ENCODE measurements around the gene DNHD1.

DNHD1 gene, protein sequence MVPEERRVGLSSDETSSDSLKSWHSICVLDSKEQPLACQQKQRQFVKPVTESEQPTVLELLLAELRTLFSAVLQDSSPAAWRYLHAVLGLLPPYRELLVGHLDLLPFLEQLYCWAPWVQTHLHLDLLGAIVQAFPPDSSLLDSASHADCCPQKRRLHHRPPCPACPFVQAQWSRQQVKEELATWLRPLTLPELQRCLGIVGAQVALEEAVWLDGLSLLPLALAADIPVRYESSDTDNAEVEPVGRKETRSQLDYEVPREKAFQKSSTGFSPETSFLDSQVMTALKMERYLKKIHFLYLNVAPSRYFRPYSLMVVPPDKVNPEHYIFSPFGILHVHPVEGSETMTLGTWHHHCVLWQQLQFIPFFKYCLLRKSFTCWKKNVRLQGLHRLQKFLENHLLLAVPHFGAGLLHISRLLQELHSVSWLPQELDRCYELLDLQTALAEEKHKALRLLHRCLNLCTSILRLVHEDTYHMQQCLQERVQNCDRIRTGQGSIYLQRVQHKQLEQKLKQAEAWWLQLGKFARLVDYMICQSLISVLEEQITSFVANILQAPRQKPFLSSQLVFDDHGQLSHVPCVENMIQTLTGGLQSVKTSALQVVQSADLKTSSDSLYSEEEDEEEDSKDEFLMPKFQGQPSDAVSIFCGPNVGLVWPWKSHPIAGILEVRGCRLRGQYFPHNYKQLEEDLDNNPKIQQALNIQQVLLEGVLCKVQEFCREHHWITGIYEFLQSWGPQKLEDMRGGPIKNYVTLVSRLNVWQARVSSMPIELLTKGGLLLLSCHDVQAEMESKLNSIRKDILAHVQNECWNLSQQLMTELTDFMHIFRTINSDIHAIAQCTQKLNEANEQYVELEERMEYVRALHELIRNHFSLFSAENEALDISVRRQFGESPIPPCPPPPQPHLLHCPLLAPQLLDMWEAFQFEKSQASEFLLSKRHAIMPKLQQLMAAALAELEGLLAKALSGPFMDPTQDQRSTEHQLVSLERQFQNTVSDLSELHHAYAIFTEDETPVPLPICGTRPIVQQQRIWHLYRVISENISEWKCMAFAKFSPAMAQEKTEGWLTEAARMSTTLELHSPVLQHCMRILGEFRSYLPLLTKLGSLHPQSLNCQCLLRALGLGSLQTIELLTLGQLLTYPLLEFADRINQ (N-terminal part only)

DNA sequence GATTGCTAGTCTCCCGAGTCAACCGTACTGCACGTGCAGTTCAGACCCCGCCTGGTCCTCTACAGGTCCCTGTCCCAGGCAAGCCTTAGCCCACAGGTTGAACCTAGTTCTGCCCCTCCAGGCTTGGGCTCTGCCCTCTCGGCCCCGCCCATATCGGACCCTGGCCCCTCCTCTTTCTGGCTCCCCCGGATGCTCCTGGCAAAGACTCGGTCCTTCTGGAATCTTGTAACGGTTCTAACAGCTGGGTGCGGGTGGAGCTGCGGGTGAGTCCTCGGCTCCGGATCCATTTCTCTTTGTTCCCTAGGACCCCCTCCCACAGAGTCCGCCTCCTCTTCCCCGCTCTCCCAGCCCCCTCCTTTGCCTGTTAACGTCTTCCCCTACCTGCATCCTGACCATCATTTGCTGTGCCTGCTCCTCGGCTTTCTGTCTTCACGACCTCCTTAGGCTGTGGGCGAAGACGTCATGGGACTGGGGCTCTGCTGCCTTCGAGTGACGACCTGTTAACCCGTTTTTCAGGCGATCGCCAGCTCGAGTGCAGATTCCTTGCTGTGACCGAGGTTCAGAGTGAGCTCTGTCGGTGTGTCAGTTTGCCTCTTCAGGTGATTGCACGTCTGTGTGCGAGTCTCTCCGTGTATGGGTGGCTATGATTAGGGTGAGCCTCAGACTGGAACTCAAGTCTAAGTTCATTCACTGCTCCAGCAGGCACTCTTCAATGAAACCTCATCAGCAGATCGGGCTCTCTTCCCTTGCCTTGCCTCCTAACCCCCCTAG lies at the start of gene DNHD1:
DNHD1 (plus strand) TSS at position 212 of the 771 bp plus-strand sequence. CDS start 936 bp downstream, outside the sequence.
- DNase-seq (ENCODE audit: low read depth in 2 of 2) = no peak

DNA sequence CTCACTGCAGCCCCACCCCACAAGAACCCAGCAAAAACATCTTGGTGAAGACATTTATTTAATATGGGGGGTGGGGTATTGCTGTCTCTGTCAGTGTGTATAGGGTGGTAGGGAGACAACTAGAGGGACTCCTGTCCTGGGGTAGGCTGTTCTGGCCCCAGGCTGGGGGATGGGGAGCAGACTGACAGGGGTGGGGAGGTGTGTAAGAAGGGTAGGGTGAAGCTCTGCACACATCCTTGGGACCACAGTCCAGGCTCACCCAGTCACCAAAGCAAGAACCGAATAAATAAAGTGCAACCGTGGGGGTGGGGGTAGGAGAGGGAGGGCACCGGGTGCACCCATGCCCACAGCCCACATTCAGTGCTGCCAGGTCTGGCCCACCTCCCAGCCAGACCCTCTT lies 48.5 kb upstream of the DNHD1 start:
- DNase-seq (ENCODE audit: low read depth in 2 of 2) = no peak

DNA sequence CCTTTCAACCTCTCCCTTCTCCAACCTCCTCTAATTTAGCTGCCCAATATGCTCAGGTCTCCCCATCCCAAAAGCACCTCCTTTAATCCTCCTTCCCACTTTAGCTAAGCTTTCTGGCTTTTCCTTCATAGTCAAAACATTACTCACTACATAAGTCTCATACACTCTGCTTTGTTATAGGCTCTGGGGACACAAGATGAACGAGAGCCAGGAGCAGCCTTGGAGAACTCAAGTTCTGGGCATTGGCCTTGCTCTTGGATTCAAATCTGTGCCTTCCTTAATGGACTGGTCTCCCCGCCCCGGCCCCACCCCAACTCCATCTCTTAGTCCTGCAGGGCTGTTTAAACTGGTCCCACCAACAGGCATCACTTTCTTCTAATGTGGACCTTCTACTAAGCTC lies 44.9 kb upstream of the DNHD1 start:
- DNase-seq (ENCODE audit: low read depth in 2 of 2) = no peak

DNA sequence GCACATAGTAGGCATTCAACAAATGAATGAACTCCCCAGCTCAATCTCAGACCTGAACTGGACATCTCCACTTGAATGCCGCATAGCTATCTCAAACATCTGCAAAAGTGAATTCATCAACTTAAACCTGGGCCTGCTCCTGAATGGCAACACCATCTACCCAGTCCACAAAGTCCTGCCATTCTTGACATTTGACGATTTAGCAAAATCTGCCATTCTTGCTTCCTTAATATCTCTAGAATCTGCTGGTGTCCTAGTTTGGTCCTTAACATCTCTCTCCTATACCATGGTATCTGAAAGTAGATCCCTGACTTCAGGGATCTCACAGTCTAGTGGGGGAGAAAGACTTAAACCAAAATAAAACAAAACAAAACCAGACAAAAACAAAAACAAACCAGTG lies 43.9 kb upstream of the DNHD1 start:
- no peak for DNase-seq (ENCODE audit: low read depth in 2 of 2)

DNA sequence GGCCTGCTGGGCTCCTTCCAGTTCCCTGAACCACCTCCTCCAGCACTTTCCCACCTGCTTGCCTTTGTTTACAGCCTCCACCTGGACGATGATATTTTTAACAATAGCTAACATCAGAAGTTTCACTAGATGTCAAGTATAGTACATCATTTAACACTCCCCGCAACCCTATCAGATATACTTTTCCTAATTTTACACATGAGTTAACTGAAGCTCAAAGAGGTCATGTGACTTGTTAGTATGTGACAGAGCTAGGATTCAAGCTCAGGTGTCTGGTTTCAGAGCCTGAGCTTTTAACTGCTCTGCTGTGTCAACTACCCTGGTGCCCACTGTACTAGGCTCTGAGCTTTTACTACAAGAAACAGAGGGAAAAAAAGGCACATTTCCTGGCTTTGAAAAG lies 42.0 kb upstream of the DNHD1 start:
- DNase-seq (ENCODE audit: low read depth in 2 of 2) = no peak

DNA sequence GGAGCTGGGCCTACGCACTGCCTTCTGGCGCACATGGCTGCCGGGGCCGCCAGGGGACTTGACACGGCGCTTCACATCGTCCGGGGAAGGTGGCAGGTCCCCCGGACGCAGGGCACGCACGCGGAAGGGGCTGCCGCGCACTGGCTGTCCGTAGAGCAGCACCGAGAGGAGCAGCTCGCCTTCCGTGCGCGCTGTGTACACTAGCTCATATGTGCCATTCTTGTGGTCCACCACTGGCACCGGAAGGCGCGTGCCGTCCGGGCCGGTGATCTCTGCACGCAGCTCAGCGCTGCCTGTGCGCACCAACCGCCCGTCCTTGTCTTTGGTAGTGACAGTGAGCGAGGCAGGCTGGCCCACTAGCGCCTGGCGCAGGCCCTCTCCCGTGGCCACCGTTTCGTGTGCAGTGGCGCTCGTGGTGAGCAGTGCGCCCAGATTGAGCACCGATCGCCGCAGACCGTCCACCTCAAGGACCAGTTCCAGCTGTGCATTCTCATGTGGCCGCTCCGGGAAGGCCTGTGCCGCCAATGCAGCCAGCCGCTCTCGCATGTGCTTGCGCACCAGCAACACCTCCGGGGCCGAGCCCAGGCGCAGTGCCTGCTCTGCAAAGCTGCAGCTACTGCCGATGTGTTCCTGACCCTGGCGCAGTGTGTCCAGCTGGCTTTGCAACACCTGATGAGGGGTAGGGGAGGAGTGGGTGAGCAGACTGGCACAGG lies 40.6 kb upstream of the DNHD1 start:
- no peak for DNase-seq (ENCODE audit: low read depth in 2 of 2)

DNA sequence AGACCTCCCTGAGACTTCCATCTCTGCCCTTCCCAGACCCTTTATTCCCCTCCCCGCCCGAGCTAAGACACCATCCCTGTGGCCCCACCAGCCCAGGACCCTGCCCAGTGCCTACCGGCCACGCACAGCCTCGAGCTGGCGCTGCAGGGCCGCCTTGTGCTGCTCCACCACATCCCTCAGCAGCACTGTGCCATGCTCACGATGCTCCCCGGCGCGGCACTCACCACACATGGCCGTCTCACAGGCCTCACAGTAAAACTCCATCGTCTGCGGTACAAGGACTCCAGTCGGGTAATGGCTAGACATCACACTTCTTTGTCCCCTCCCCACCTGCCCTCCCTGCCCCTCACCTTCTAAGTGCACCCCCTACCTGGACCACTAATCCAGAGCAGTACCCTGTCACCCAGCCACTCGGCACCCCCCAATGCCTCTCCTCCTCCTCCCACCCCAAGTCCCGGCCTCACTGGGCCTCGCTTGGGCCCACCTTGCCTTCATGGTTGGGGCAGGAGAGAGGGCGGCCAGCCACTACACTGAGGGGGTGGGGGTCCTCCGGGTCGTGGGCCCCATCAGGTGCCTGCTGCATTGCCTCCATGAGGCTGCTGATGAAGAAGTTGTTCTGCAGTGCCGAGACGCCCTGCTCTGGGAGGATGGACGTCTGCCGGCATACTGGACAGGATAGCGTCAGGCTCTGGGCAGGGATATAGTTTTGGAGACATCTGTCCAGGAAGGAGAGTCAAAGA lies 39.3 kb upstream of the DNHD1 start:
- DNase-seq (ENCODE audit: low read depth in 2 of 2) = no peak

DNA sequence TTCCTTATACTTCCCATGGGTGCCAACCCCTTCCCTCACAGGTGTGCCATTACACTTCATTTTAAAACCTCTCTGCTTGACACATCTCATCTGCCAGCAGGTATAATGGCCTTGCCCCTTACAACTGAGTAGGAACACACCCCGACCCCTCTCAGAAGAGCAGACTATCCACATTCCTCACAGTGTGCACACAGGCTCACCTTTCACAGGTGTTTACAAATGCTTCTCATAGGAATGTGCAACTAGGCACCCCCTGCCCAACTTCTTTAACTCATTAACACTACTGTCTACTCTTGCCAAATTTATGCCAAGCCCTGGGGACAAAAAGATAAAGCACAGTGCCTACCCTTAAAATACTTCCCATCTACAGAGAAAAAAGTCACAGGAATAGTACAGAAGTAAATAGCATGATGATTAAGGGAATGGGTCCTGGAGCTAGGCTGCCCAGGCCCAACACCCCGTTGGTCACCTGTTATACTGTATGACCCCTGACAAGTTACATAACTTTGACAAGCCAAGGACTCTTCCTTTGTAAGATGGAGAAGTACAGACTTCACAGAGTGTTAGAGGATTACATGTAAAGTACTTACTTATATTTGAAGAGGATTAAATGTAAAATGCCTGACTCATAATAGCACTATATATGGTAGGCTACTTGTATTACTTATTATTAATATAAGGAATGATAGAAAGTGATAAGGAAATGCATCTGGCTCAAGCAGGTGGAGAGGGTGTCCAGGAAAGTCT lies 38.6 kb upstream of the DNHD1 start:
- DNase-seq (ENCODE audit: low read depth in 2 of 2) = no peak

DNA sequence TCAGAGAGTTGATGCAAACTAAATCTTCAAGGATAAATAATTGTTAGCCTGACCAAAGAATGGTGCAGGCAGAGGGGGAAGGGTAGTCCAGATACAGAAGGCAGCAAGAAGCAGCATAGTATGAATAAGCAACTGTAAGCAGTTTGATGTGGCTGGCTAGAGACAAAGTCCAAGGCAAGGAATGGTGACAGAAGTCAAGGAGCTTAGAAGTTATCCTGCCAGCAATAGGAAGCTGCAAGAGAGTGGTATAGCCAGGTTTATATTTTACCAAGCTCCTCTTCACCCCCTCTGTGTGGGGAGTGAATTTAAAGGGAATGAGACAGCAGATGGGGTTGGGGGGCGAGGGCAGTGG lies 38.0 kb upstream of the DNHD1 start:
- no peak for DNase-seq (ENCODE audit: low read depth in 2 of 2)

DNA sequence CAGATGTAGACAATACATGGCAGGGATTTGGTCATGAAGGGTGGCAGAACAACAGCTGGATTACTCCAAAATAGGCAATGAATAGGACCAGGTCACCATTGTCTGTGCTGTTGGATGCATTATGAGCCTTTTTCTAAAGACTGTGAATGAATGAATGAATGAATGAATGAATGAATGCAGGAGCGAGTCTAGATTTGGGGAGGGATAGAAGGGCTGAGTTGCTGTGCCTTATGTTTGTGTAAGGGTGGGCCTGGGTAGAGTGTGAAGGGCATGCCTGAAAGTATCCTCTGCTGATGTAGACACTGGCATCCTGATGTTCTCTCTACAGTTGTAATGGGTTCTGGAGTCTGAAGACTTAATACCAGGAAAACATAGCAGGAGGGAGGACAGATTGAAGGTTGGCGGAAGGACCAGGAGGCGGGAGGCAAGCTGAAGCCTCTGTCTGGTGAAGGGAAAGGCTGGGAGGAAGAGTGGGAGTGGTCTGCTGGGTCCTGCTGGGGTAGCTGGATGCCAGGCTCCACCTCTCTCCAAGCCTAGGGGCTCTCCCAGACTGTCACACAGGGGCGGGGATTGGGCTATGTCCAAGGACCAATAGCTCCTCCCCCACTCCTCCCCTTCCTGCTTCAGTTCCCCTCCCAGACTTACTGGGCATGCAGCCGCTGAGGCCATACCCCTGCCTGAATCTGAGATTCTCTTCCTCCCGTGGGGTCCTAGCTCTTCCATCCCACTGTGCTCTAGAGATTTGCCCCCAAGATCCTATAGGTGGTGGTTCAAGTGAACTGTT lies 28.2 kb upstream of the DNHD1 start:
- peak; percentile 69 to 72 for DNase-seq (ENCODE audit: low read depth in 2 of 2)

DNA sequence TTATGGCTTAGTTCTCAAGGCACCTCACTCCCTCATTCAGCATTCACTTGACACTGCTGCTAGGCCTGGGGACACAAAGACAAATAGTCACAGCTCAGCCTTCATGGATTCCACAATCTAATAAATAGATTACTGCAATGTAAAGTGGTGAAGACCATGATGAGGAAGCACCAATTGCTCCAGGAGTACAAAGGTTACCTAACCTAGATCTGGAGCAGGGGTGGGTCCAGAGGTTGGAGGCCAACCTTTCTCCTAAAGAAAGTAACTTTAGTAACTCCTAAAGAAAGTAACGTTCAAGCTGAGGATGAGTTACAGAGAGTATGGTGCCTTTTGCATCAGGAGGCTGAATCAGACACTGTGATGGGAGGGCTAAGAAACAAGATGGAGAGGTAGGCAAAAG lies 27.5 kb upstream of the DNHD1 start:
- no peak for DNase-seq (ENCODE audit: low read depth in 2 of 2)

DNA sequence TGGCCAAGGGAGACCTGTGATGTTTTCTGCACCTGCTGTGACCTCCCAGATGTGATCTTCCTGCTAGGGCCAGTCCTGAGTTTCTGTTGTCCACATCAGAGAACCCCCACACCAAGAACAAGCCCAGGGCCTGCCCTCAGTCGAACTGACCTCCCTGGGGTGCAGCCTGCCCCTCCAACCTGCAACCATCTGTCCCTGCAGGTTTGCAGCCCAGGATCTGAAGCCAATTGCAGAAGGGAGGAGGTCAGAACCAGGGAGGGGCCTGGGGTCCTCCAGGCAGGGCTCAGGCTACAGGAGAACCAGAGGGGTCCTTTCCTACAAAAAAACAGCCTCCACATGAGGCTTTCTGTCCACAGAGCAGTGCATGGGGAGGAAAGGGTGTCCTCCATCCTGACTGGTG lies 24.1 kb upstream of the DNHD1 start:
- DNase-seq (ENCODE audit: low read depth in 2 of 2) = no peak

DNA sequence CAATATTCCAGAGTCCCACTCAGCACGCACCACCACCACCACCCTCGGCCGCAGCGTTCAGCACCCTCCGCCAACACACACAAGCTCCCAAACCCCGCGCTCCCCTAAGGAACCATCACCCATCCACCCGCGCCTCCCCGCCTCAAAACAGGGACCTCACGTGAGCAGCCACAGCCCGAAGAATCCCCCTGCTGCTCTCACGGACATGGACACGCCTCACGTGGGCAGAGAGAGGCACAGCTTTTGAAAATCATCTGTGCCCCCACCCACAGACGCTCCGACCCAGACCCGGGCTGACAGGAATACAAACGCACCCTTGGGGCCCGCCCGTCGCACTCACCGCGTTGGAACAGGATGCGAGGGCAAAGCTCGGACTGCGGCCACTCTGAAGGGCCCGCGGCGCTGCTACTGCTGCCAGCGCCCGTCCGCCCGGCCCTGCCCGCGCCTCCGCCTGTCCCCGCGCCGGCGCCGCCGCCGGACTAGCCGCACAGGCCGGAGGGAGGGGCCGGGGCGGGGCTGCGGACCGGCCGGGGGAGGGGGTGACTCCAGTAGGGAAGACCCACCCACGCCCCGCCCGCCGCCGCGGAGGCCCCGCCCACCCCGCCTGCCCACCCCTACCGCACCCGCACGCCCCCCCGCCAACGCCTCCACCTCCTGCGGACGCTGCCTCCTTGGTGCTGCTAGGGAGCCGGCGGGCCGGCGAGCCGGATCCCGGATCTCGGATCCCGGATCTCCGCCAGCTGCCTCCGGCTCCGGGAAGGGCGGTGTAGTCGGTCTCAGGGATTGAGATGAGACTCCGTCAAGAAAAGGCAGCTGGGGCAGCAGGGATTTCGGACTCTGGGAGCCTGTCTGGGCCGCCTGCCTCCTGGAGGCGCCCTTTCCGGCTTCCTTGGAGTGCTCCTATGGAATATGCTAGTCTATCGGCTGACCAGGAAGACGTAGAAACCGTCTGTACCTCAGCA lies 23.3 kb upstream of the DNHD1 start, which contains the start of gene TRIM3:
TRIM3 (minus strand) TSS at position 491 of the 962 bp plus-strand sequence. CDS start 8,246 bp downstream, outside the sequence.
- peak; percentile 73 to 74 for DNase-seq (ENCODE audit: low read depth in 2 of 2)

DNA sequence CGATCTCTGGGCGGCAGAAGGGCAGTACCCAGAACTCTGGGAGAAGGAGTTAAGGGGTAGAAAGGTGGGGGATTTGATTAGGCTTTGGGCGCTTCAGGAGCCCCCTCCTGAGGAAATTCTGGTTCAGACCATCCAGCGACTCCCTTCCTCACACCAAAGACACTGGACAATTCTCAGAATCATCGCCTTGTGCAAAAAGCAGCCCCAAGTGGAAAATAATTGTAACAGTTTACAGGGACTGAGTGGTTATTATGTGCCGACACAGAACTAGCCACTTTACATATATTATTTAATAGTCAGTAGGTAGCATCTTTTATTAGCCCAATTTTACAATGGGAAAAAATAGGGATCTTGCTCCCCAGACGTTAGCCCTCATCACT lies 22.7 kb upstream of the DNHD1 start:
- no peak for DNase-seq (ENCODE audit: low read depth in 2 of 2)

DNA sequence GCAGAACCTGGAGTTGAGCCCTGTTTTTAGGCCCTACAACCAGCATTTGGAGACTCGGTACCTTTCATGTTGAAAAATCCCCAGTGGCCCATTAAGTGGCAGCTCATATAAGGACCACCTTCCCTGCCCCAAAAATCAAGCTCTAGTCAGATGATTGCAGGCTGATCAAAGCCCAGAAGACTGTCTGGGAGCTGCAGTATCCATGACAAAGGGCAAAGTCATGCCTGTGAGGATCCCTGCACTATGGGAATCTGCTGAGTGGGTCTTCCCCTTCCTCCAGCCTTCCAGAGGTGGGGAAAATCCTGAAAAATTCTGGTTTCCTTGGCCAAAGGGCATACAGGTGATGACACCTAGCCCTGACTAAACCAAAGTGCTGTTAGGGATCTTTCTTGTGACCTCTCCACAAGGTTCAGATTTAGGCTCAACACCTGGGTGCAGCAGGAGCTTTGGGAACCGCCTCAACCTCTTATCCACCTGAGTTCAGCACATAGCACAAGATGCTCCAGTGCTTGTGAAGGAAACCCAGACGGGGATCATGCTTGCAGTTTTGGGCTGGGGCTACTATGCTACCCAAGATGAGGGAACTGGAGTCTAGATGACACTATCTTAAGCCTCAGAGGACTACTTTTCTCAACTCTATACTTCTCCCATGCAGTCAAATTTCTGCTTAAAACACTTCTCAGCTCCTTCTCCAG lies 22.1 kb upstream of the DNHD1 start:
- DNase-seq (ENCODE audit: low read depth in 2 of 2) = no peak

DNA sequence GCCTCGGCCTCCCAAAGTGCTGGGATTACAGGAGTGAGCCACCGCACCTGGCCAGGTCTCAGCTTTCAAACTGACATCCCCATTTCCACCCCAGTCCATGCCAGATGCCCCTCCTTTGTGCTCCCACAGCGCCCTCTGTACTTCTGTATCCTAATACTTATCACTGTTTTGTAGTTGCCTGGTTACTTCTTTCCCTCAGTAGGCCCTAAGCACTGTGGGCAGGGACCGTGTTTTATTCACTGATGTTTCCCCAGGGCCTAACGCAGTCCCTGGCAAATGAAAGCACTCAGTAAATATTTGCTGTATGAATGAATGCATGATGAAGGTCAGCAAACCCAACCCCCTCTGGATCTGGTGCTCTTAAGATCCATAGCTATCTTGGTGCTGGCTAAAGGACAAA lies 21.1 kb upstream of the DNHD1 start:
- DNase-seq (ENCODE audit: low read depth in 2 of 2) = no peak

DNA sequence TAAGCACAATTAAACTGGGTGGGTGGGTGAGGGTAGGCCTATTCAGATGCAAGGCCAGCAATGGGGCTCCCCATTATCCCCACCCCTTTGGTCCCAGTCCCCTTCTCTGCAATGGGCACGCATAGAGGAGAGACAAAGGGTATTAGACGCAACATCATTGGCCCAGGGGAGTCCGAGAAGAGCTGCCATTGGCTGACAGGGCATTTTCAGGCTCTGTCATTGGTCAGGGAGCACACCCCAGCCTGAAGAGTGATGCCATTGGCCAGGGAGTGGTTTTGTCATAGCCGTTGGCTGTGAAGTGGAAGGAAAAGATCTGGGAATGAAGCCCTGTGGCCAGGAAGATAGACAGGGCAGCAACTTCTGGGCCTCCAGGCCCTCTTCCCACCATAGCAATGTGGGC lies 20.5 kb upstream of the DNHD1 start:
- no peak for DNase-seq (ENCODE audit: low read depth in 2 of 2)
